T47D (cell line): ENCODE results near the gene FHIT.

Source experiments
- DNase-seq, 2 experiments: peaks; one replicate each; pipeline versions ENCODE4 v3.0.0 to v3.0.0-alpha.2; 2011 to 2012; ENCODE audit warnings: low read depth in 1 of 2, low spot score in 1 of 2
- JUND ChIP-seq: IDR thresholded peaks from 2 replicates; pipeline ENCODE4 v1.6.1; 2012; ENCODE audit warnings: low read depth
- in situ Hi-C: cut with HindIII; loops from 2 replicates; pipeline ENCODE4 v1.10.0; 2016; ENCODE audit warnings: low sequenced_read_pairs, low pct_unique_long_range_greater_than_20kb

The FHIT gene

DNA sequence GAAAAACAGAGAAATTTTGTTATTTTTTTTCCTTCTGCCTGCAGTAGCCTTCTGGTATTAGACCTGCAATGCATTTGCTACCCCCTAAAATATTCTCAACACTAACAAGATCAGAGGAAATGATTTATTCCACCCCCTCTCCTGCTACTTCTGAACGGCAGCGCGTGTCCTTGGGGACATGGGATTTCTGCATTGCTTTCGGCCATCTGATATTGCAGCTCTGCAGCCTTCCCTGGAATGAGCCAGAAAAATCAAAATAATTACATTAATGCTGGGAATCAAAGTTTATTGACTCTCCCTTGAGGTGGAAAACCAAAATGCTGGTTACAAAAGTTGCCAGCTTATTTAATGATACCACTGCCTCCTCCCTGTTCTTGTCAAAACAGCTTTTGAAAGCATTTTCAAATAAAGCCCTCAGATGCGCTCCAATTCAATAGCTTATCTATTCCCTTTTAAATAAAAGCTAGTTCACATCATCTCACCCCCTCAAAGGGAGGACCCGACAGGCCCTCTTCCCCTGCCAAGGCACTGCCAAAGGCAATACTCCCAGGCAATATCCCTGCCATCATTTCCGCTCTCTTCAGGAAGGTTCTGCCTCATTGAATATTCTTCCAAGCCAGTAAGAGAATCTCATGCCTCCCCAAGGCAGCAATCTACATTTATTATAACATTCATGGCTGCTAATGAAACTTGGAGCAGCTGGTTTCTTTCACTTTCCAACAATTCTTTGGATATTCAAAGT, 96.6 kb downstream of the FHIT start:
- in situ Hi-C loops: no loop called here
- no peak for TF ChIP-seq JUND

DNA sequence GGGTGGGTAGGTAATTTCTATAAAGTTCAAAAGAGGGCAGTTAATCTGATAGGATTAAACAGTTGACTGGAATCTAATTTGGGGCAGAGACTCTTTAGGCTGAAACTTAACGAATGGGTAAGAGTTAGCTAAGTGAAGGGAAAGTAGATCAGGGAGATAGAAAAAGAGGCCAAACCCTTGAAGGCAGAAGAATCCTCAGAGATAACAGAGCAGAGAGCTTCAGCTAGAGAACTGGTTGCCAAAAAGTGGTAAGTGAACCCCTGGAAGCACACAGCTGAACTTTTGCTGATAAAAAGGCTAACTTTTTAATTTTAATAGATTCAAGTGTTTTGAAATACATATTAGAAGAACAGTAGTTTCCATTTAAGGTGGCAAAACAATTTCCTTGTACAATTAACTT, 99.2 kb downstream of the FHIT start:
- in situ Hi-C loops: no loop called here
- no peak for TF ChIP-seq JUND
- DNase-seq: no peak

More for the DNA sequence above, 96.6 kb downstream of the FHIT start:
- DNase-seq: no peak

DNA sequence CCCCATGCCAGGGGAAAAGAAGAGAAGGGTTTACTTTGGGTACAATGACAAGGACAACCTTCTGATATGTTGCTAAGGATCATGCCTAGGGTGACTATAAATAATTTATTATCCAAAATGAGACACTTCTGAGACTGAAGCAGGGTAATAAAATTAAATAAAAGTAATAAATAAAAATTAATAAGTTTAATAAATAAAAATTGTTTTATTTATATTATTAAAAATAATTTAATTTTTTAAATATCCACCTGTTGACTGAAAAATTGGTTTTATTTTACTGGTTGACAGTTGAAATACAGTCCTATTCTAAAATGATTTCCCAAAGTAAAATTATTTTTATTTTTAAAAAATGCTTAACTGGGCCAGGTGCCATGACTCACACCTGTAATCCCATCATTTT, 102.0 kb downstream of the FHIT start:
- TF ChIP-seq JUND: no peak
- in situ Hi-C loops: no loop called here
- no peak for DNase-seq

DNA sequence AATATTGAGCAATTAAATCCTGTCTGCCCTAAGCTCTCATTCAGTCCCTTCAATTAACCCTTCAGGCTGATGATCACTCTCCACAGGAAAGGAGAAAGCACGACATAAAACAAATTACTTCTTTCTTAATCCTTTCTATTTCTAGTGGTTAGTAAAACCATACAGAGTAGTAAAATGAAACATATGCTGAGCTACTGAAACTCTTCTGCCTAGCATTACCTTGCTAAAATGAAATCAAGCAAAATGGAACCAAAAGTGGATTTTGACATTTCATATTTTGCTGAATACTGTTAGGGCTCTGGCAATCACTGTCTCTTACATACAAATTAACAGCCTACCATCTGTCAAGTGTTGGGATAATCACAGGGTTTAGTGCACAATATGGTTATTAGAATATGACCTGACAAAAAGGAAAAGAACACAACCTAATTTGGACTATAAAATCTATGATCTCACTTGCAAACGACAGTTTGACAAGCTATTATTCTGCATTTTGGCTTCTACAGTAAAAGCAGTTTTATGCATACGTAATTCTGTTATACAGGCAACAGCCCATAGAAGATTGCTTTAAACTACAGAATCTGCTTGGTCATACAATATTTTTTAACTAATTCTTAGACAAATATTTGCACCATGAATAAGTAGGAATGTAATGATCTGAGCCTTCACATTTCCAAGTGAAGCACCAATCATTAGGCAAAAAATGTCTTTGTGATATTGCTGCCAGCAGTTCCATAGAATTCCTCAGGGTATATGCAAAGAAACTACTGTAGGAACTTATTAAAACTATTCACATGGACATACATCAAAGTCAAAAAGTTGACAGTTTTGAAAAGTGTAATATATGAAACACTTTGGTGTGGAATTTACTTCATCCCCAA, 105.0 kb downstream of the FHIT start:
- DNase-seq: no peak
- TF ChIP-seq JUND: no peak
- in situ Hi-C loops: no loop called here

DNA sequence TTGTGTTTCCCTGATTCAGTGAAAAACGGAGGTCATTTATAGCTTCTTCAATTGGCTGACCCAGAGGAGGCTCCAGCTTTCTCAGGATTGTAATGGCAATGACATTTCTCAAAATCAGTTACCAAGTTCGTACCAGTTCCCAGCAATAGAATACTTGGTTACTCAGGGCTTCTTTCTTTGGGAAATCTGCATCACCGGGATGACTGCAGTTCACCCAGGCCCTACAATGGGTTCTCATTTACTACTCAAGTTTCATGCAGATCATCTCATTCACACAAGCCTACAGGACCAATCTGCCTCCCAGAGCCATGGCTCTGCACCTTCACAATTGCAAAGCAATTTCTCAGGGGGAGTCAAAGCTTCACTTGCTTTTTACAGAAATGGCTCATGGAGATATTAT, 109.6 kb downstream of the FHIT start:
- no peak for TF ChIP-seq JUND
- in situ Hi-C loops: no loop called here
- no peak for DNase-seq

DNA sequence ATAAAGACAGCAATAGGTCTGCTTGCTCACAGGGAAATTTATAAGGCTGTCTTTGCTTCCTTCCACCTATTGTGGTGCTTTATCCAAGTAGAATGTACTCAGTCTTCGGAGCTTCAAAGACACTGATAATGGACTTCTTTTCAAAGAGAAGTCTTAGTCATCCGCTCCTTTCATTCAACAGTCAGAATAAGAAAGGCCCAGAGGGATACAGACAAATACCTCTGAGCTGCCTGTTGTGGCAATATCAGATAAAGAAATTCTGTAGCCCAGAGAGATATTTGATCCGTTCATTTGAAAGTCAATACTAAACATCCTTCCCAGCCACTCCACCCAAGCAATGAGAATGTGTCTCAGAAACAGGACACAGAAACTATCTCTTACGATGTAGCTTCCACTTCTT, 110.0 kb downstream of the FHIT start:
- in situ Hi-C loops: no loop called here

DNA sequence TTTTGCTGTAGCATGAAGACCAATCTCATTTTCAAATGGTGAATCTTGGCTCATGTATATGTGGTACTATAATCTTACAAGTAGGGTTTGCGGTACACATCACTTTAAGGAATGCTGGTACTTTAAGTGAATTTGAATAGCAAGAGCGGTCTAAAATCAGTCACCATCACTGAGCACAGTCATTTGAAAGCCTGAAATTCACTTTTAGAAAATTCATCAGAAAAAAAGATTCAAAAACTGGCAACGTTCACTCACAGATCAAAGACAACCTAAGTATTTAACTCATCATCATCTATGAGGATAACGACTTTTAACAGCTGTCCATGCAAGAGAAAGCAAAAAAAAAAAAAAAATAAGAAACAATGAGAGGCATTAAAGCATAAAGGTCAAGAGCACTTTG, 111.6 kb downstream of the FHIT start:
- in situ Hi-C loops: no loop called here
- no peak for TF ChIP-seq JUND
- no peak for DNase-seq

More for the DNA sequence above, 110.0 kb downstream of the FHIT start:
- no peak for DNase-seq
- no peak for TF ChIP-seq JUND

DNA sequence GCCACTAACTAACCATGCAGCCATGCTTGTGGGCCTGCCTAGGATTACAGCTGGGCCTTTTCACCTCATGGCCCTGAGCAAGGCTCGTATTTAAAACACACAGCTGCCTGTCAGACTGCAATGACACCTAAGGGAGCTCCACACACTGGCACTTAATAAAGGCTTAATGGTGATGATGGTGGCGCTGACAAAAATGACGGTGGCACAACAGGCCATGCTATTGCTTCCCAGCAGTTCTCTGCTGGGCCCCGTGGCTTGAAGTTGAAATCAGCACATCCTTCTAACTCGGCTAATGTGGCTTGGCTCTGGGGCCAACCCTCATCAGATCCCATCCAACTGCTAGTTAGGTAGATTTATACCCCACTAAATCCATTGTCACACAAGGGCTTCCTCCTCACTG, 112.9 kb downstream of the FHIT start:
- no peak for TF ChIP-seq JUND
- DNase-seq: no peak
- in situ Hi-C loops: no loop called here

DNA sequence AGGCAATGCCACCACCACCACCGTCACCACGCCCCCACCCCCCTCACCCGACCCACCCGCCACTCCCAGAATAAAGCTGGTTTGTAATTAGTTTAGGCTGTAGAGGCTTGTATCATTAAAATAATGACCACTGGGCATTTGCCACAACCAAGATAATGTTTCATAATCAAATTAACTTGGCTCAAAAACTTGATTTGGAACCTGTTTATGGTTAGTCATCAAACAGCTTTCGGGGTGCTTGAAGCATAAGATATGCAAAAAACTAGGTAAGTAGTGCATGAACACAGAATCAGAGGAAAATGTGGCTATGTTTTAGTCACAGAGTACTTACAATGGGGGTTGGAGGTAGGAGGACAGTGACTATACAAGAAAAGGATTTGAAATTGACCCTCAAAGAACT, 115.1 kb downstream of the FHIT start:
- in situ Hi-C loops: no loop called here
- DNase-seq: no peak
- TF ChIP-seq JUND: no peak

DNA sequence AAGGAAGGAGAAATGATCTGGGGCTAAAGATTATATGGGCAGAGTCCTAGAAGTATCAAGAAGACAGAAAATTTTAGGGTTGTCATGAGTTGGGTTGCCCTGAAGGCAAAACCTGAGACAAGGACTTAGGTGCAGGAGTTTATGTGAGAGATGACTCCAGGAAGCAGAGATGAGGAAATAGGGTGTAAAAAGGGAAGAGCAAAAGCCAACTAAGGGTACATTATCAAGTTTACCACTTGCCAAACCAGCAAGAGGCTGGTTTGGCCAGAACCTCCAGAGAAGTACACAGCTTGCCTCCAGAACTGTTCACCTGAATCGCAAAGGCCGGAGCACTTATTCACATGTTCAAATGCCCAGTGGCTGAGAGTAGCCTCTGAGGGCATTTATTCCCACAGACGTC, 116.7 kb downstream of the FHIT start:
- no peak for TF ChIP-seq JUND
- in situ Hi-C loops: no loop called here
- no peak for DNase-seq

DNA sequence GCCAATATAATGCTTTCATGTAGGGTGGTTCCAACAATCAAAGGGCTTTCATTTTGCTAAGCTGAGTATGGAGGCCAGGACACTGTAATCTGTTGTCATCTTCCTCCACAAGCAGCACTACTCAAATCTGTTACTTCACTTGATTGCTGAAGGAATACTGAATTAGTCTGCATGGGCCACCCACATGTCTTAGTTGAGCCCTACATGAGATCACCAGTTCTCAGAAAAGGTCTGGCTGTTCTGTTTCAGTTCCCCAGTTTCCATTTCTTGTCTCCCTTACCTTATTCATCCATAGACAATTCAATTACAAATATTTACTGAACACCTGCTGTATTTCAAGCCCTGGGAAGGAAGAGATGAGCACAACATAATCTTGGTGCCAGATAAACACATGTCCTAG, 119.2 kb downstream of the FHIT start:
- TF ChIP-seq JUND: no peak
- DNase-seq: no peak
- in situ Hi-C loops: no loop called here

DNA sequence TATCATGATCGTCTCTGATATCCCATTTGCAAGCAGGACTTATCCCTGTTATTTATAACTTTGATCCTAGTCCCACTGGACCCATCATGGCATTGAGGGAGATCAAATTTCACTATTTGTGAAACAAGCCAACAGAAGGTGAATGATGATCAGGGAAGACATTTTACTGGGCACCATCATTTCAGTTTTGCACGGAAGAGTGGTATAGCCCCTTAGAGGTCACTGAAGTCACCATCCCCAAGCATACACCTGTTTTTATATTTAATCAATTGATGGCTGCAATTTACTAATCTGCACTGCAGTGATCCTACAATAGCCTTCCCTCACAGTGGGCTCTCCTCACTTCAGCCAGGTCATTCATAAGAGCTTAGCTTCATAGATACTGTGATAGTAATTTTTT, 132.4 kb downstream of the FHIT start:
- TF ChIP-seq JUND: no peak
- in situ Hi-C loops: no loop called here
- no peak for DNase-seq
